SHP77 treated with DMSO at 0.1 percent for 48 hours (cell line): ENCODE data around the gene MCC.
"Not testable (repeated sequence)": the region's sequence is repeated elsewhere in the genome, so short reads cannot be mapped to it uniquely, and the experiment has no call there.

Experiments
- DNase-seq: peaks from one replicate; lab custom pipeline; 2025; lab: John Stamatoyannopoulos, UW

The MCC gene

DNA sequence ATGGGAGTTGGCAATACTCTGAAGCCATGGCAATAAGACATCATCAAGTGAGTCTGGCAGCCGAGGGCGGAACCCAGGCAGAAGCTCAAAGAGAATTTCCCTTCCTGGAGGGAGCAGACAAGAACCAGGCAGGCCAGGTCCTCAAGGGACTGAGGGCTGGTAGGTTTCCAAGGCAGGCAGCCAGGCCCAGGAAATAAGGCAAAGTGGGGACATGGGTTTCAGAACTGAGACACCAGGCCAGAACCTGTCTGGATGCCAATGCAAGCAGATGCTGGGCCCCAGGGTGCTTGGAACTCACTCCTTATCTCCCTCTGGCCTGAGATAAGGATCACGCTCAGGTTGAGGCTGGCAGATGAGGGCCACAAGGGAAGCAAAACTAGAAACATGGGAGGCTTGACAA lies 62.3 kb downstream of the MCC start:
- no peak for DNase-seq

DNA sequence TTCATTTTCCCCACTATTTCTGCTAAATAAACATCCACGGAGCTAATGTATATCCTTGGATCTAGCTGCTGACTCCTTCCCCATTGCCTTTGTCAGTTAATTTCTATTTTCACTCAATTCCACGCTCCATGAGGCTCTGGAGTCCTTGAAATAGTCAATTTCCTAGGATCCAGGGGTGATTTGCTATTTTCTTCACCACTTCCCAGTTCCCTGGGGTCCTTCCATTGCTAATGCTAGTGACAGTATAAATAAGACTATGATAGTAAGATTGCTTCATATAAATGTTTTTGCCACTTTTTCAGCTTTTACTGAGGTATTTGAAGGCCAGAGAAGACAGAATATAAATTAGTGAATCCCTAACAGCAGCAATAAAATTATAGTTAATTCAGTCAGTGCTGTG lies 66.6 kb downstream of the MCC start:
- DNase-seq: no peak

DNA sequence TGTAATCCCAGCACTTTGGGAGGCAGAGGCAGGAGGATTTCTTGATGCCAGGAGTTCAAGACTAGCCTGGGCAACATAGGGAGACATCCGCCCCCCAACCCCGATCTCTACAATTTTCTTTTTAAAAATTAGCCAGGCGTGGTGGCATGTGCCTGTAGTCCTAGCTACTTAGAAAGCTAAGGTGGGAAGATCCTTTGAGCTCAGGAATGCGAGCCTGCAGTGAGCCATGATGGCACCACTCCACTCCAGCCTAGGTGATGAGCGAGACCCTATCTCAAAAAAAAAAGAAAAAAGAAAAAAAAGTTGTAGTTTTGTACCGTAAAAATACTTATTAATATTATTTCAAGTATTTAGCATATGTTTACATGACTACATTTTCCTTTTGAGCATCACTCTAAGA lies 82.7 kb downstream of the MCC start:
- no peak for DNase-seq

DNA sequence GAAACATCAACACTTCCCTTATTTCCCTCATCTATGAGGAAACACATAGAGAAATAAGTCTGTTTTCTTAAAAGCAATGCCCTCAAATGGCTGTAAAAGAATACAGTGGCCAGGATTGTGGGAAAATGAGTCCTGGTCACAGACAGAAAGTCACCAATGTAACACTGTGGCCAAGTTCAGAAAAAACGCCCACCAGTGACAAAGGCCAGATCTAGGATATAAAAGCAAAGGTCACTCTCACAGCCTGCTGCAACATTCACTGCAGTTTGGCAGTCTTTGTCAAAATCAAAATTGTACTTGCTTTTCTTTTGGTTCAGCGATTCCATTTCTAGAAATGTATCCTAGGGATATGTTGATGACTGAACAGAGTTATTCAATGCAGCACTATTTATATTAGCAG lies 84.0 kb downstream of the MCC start:
- no peak for DNase-seq

DNA sequence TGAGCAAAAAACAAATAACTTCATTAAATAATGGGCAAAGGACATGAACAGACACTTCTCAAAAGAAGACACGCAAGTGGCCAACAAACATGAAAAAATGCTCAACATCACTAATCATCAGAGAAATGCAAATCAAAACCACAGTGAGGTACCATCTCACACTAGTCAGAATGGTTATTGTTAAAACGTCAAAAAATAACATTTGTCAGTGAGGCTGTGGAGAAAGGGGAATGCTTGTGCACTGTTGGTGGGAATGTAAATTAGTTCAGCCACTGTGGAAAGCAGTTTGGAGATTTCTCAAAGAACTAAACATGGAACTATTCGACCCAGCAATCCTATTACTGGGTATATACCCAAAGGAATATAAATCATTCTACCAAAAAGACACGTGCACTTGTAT lies 90.3 kb downstream of the MCC start:
- DNase-seq: not testable (repeated sequence)

DNA sequence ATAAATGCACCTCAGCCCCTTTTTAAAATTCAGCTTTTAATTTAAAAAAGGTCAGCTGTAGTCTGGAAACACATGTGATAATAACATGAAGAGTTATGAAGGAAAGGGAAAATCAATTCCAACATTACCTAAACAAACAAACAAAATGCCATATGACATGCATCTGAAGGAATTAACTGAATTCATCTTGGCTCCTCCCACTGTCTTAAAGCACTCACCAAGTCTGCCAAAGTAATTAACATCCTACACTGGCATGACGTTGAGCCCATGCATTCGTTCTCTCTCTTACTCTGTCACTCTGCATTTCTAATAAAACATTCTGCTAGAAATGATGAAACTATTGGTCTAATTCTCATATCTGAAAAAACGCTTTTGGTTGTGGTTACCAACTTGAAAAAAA lies 91.2 kb downstream of the MCC start:
- no peak for DNase-seq

DNA sequence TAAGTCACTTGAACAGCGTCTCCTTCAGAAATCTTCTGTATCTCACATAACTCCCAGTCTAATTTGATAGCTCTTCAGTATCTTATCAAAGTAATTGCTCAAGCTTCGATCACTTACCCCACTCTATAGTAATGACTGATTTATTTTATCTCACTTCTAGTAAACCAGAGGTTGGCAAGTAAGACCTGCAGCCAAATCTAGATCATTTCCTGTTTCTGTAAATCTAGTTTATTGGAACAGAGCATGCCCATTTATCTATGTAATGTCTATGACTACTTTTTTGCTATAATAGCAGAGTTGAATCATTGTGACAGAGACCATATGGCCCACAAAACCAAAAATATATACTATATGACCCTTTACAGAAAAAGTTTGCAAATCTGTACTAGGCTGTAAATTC lies 93.6 kb downstream of the MCC start:
- no peak for DNase-seq

DNA sequence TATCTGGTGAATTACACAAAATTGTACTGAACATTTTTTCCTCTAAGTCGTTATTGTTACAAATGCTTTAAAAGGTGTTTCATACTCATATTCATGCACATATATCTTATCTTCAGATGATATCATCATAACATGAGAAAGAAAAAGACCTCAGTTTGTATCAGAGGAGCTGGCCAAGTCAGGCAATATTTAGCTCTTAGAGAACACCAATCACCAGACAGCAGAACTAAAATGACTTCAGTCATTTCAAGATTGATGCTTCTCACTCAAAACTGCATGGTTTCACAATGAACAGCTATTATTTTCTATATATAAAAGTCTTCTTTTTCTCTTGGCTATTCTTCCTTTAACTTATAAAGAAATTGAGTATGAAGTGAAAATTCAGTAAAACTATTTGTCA lies 98.0 kb downstream of the MCC start:
- no peak for DNase-seq

DNA sequence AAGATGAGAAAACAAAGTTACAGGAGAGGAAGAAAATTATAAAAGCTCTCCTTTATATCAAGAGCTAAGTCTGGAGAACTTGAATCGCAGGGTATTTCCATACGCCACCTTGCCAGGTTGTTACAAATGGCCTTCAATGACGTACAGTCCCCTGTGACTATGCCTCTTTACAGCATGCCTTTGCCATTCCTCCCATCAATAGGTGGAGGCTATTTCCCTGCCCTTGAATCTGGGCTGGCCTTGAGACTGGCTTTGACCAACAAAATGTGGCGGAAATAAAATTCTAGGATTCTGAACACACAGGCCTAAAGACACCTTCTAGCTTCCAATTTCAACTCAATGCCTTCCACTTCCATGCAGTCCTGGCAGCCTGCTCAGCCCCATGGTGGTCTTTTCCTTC lies 99.1 kb downstream of the MCC start:
- DNase-seq: no peak

DNA sequence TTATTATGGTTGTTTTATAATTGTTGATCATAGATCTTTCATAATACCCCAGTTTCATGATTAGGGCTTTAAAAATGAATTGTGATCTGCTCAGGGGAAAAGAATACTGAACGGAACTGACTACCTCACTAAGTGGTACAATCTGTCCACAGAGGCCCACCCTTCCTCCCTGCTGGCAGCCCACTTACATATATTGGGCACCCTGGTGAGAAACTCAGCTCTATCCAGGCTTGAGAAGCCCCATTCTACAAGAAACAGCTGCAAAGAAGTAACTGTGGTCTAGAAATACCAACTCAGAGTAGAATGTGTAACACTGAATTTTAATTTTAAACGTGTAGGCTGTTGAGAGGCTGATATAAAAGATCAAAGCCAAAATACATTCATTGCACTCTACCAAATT lies 100.4 kb downstream of the MCC start:
- DNase-seq: no peak

DNA sequence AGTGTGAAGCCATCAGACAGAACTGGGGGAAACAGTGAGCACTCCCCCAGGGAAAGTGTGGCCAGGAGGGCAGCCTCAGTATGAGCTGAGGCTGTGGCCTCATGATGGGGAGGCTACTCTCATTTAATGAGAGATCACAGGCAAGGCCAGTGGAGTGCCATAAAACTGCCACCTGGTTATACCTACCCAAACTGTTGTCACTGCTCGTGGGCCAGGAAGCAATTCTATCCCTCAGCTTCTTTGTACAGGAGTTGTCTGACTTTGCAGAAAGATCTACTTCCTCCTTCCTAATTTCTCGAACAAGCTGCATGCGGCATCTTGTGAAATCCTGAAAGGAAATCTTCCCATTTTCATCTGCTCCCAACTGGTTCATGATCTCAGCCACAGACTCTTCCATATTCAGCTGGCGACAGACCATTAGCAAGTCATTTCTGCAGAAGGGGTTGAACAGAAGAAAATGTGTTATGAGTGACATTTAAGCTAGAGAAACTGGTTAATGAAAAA lies 103.4 kb downstream of the MCC start:
- no peak for DNase-seq

DNA sequence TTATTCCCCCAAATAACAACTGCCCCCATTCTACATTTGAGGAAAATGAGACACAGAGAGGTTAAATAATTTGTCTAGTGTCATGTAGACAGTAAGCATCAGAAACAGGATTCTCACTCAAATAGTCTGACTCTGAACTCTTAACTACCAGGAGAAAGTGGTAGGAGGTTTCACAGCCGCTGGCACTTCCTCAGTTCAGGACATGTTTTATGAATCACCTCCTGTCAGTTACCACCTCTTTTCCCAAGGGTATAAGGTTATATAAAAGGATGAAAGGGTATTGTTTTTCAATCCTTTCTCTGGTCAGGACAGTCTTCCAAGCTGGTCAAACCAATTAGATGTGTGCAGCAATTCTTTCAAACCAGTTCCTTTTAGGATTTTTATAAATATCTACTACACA lies 105.5 kb downstream of the MCC start:
- no peak for DNase-seq

DNA sequence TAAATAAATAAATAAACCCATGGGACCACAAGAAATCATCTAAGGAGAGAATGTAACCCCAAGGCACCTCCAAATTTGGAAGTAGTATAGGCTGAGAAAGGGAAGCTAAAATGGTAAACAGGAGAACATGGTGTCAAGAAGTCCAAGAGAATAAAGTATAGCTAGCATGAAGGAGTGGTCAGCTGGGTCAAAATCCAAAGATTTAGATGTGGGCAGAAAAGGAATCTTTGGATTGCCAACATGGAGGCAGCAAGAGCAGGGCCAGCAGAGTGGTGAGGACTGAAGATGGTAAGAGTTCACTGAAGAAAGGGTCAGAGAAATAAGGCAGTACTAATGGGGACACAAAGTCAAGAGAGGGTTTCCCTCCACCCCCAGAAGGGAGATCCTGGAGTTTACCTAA lies 106.5 kb downstream of the MCC start:
- no peak for DNase-seq

DNA sequence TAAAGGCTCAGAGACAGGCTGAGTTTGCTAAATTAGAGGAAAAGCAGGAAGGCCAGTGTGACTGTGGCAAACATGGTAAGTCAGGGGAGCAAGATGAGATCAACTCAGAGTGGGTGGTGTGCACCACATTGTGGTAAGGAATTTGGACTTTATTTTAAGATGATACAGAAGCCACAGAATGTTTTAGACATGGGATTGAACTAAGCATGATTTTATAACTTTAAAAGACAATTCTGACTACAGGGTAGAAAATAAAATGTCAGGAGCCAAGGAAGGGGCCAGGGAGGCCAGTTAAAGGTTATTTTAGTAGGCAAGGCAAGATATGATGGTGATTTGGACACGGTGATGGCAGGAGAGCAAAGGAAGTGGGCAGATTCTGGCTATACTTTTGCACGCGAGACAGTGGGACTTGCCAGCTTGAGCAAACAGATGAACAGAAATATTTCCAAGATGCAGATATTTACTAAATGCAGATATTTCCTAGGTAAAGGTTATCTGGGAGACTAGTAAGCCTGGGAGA lies 107.4 kb downstream of the MCC start:
- DNase-seq: no peak

DNA sequence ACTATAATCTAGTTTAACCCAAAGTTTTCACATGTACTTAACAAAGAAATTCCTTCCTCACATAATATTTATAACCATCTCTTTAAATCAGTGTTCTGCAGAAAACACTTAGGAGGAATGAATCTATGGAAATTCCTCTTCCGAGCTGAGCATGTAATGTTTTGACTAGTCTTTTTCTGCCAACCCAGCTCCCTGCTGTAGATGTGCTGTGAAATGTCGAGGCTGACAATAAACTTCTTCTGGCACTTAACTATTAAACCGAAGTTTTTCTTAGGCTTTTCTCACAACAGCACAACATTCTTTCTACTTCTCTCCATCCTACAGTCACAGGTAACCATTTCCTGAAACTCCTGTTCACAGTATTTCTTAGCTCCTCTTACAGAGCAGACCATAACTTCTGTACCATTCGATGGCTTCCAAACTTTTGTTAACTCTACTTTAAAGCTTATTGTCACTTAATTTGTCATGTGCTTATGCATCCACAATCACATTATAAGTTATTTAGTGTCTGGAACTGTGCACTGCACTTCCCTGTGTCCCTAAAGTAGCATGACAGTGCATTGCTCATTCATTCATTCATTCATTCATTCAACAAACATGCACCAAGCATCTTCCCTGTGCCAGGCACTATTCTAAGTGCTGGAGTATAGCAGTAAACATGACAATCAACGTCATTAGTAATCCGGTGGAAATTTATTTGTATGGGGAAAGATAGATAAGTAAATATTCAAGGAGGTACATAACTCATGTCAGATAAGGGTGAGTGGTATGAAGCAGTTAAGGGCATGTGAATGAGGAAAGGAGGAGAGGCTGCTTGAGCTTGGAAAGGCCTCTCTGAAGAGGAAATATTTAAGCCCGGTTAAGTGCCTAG lies 108.1 kb downstream of the MCC start:
- DNase-seq: no peak

DNA sequence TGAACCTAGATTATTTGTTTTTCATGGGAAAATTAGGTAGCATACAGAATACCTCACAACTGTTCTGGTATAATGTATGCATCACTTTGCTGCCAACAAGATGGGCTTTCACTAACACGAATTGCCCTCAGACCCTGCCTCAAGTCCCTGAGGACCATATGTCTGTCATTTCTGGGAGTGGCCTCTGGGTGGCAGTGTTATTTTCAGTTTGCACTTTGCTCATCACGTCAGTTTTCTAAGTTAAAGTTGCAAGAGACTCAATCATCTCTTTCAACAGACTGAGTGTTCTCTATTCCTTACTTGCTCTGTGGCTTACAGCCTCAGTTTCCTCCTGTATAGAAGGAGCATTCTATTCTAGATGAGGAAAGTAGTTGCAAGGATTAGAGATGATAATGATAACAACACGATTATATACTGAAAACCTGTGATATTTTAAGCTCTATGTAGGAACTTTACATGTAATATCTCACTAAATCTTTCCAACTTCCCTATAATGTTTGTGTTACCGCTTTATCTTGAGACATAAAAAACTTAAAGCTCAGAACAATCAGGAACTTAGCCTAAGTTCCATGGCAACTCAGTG lies 109.2 kb downstream of the MCC start:
- DNase-seq: peak; percentile 7

DNA sequence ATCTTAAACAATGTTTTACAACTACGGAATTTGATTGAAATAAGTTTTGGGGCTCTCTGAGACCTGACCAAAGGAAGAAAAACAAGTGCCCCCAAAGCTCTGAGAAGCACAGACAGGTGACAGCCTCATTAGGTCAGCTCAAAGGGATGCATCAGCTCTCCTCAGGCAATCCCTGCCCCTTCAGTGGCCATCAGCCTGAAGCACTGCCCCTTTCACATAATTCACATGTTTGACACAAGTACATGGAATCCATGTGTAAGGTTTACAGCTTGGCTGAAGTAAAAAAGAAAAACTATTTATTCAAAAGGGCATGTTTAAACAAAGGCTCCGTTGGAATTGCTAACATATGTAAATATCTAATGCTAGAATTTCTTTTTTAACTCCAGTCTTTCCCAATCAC lies 109.7 kb downstream of the MCC start:
- DNase-seq: no peak

DNA sequence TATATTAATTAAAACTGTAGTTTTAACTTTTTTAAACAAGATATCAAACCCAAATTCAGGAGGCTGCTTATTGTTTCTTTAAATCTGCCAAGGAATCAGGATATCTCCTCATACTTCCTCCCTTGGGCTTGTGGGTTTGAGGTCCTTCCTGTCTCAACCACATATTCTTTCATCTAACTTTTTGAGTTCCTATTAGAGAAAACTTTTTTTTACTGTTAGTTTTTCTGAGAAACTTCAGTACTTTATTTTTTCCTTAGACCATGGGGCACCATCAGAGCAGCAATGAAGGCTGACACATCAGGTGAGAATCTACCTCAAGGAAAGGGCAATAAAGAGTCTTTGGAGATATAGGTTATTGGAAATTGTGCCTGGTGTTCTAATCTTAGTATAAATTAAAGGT lies 110.2 kb downstream of the MCC start:
- no peak for DNase-seq

DNA sequence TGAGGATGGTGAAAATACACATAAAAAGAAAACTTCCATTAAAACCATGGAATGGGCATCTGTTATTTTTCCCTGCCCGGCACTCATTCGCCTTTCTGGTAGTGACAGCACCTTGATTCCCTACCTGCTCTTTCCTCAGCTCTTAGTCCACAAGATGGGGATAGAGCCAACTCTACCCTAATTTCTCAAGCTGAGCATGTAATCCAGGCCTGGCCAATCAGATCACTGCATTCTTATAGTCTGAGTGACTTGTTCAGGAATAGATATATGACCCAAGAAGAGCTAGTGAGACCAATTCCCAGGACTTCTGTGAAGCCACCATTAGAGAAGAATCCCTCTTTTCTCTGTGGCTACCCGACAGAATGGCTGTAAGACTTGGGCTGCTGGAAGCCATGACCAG lies 111.6 kb downstream of the MCC start:
- DNase-seq: no peak

DNA sequence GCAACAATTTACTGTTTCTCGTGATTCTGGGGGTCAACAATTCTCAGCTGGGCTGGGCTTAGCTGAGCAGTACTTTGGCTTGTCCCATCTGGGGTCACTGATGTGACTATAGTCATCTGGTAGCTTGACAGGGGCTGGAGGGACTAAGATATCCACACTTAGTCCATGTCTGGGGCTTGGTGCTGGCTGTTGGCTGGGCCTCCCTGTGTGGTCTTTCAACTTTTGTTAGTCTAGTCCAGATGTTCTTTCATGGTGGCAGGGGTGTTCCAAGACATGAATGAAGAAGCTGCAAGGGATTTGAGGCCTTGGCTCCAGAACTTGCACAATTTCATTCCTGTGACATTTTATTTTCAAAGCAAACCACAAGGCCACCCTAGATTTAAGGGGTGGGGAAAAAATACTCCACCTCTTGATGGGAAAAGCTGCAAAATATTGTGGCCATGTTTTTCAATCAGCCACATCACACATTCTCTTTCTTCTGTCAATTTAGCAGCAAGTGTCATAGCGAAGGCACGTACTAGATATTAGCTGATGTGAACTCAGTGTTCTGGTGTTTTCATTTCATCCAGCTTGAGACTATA lies 112.7 kb downstream of the MCC start:
- DNase-seq: no peak

DNA sequence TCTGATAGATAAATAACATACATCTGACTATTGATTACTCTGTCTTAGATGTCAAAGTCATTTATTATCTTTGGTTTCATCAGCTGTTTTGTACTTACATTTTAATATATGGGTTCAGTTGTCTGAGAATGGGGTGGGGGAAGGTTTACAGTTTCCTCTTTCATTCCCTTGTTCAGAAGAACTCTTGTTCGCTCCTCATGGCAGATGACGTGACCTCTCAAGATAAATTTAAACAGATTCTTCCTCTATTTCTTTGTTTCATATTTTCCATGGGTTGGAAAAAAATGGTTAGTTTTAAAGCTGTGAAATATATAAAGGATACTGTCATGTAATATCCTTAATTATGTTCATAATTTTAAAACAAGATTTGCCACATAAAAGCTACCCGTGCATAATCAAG lies 114.8 kb downstream of the MCC start:
- DNase-seq: no peak

DNA sequence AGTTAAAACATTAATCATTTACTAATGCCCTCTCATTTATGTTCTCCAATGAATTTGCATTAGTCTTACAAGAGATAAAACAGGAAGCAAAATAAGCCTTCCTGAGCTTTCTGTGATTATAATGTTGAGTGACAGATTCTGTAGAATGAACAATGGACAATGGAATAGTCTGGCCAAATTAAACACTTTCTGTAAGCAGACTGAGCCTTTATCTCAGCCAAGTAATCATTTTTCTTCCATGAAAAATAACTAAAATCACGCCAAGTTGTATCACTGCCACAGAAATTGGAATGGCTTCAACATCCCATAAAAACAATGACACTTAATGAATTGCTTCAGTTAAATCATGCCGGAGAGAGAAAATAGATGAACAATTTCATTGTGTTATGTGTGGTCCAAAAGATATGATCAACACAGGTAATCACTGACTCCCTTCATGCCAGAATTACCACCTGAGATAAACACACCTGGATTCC lies 116.5 kb downstream of the MCC start:
- DNase-seq: no peak

DNA sequence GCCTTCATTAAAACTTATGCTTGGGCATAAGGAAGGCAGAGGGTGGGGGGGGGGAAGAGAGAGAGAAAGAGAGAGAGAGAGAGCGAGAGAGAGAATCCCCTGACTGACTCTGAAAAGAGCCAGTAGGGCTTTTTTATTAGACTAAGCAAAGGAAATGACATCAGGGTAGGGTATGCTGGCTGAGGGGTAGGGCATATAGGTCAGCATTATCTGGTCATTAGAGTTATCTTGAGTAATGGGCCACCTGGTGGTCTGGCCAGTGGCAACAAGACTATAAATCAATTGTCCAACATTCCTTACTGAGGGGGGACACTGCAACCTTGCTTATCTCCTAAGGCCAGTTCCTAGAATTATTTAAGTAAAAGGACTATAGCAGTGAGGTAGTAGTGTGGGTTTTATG lies 120.7 kb downstream of the MCC start:
- no peak for DNase-seq
